Loucy (cell line): ENCODE data around the gene MINDY3.

ENCODE experiments used
- EZH2phosphoT487 ChIP-seq: fragments of 200-600 bp; IDR thresholded peaks from 2 replicates; pipeline ENCODE4 v1.6.1; 2018; ENCODE audit warnings: antibody characterized with exemption, mild to moderate bottlenecking, moderate library complexity, borderline replicate concordance
- TF ChIP-seq, protein P1 (sequence below): fragments of 200-600 bp; sonication (generic); conservative IDR thresholded peaks from 2 replicates; pipeline ENCODE4 v1.5.1; 2014; ENCODE audit warnings: mild to moderate bottlenecking, antibody characterized with exemption, low read length

- TF ChIP-seq, protein P1, sequence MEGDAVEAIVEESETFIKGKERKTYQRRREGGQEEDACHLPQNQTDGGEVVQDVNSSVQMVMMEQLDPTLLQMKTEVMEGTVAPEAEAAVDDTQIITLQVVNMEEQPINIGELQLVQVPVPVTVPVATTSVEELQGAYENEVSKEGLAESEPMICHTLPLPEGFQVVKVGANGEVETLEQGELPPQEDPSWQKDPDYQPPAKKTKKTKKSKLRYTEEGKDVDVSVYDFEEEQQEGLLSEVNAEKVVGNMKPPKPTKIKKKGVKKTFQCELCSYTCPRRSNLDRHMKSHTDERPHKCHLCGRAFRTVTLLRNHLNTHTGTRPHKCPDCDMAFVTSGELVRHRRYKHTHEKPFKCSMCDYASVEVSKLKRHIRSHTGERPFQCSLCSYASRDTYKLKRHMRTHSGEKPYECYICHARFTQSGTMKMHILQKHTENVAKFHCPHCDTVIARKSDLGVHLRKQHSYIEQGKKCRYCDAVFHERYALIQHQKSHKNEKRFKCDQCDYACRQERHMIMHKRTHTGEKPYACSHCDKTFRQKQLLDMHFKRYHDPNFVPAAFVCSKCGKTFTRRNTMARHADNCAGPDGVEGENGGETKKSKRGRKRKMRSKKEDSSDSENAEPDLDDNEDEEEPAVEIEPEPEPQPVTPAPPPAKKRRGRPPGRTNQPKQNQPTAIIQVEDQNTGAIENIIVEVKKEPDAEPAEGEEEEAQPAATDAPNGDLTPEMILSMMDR = no peak
- TF ChIP-seq EZH2phosphoT487 = no peak
These were observed 19.4 kb upstream of the MINDY3 start for GRCh38 chr10:15879663-15880062.
